Measurements from ENCODE around the gene KIRREL3.
"Not testable (repeated sequence)": the region's sequence is repeated elsewhere in the genome, so short reads cannot be mapped to it uniquely, and the experiment has no call there.

KIRREL3 gene

DNA sequence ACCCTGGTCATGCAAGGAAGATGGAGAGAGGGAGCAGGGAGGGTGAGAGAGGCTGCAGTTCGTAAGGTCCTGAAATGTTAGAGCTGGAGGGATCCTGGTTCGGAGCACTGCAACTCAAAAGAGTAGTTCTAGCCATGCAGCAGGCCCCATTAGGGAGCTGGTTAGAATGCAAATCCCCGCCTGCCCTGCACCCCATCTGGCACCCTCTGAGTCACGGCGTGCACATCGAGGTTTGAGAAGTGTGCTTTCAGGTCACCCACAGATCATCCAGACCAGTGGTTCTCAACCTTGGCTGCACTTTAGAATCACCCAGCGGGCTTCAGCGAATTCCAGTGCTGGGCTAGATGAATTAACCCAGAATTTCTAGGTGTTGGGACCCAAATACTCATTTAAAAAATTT is 596.9 kb downstream of the KIRREL3 start:
- TF ChIP-seq, protein P1, sequence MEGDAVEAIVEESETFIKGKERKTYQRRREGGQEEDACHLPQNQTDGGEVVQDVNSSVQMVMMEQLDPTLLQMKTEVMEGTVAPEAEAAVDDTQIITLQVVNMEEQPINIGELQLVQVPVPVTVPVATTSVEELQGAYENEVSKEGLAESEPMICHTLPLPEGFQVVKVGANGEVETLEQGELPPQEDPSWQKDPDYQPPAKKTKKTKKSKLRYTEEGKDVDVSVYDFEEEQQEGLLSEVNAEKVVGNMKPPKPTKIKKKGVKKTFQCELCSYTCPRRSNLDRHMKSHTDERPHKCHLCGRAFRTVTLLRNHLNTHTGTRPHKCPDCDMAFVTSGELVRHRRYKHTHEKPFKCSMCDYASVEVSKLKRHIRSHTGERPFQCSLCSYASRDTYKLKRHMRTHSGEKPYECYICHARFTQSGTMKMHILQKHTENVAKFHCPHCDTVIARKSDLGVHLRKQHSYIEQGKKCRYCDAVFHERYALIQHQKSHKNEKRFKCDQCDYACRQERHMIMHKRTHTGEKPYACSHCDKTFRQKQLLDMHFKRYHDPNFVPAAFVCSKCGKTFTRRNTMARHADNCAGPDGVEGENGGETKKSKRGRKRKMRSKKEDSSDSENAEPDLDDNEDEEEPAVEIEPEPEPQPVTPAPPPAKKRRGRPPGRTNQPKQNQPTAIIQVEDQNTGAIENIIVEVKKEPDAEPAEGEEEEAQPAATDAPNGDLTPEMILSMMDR (conservative IDR thresholded peaks at IDR 0.05): no peak
- H3K27ac ChIP-seq: no peak overlapping the region

DNA sequence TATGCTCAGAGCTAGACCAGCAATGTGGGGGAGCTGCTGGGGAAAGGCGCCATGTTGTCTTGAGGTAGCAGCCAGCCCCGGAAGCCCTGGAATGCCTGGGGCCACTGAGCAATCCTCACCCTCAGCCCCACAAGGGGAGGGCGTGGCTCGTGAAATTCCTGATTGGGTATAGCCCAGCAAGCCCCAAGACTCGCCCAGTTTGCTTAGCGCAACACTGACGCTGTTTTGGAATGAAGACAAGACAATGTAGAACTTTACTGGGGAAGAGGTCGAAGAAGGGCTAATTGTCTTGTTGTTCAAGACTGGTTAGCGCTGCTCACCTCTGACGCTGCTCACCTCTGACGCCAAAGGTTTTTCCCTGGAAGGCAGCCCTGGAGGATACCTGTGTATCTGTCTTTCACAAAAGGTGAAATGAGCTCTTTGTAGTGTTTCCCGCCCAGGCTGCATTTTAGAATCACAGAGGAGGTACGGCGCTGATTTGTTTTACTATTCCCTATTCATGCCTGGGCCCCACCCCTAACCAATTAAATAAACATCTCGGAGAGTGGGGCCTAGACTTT is 597.5 kb downstream of the KIRREL3 start:
- H3K27ac ChIP-seq: no peak overlapping the region
- TF ChIP-seq, protein P1 (conservative IDR thresholded peaks at IDR 0.05): no peak

DNA sequence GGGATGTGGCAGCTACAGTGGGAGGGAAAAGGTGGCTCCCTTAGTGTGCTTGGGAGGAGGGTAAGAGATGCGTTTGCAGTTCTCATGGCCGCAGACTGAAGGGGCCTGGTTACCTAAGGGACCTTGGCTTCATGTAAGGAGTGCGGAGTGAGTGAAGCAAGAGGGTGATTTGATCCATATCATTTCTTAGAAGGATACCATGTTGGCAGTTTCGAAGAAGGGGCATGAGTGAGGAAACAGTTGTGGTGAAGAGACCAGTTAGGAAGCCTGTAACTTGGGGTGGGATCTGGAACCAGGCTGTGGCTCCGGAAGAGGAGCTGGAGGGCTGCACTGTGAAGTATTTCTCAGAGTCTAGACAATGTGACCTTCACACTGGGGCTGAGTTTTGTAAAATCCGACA is 600.1 kb downstream of the KIRREL3 start:
- H3K27ac ChIP-seq: no peak overlapping the region
- TF ChIP-seq, protein P1 (conservative IDR thresholded peaks at IDR 0.05): no peak

DNA sequence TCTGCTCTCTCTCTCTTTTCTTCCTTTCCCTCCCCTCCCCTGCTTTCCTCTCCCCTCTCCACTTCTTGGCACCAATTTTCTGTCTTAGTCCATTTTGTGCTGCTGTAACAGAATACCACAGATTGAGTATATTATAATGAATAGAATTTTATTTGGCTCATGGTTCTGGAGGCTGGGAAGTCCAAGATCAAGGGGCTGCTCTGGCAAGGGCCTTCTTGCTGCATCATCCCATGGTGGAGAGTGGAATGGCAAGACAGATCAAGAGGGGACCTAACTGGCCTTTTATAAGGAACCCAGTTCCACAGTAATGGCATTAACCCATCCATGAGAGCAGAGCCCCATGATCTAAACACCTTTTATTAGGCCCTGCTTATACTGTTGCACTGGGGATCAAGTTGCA is 600.6 kb downstream of the KIRREL3 start:
- TF ChIP-seq, protein P1 (conservative IDR thresholded peaks at IDR 0.05): no peak
- no peak overlapping the region for H3K27ac ChIP-seq

DNA sequence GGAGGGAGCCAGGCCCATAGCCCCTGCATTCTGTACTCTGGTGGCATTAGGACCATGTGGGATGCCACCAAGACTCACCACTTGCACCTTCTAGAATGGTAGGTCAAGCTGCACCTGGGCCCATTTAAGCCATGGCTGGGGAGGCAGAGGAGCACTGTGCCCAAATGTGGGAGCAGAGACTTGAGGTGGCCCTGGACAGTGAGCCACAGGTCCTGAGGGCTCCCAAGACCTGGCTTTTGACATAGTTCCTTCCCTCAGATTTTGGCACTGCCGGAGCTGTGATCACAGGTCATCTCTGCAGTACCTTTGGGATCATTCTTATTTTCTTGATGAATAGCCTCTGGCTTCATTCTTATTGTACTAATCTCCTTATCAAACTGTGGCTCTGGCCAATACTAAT is 601.8 kb downstream of the KIRREL3 start:
- no peak overlapping the region for H3K27ac ChIP-seq
- TF ChIP-seq, protein P1 (conservative IDR thresholded peaks at IDR 0.05): no peak

DNA sequence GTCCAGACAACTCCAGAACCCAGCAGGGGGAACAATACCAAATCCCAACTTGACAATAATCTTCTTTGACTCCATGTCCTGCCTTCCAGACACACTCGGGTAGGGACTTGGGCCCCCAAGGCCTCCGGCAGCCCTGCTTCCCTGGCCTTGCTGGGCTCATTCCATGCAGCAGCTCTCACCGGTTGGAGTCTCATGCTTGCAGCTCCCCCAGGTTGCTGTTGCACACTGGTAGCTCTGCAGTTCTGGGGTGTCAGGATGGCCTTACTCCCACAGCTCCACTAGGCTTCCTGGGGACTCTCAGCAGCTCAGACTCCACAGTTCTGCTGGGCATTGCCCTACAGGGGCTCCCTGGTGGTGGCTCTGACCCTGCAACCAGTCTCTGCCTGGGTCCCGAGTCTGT is 602.3 kb downstream of the KIRREL3 start:
- TF ChIP-seq, protein P1 (conservative IDR thresholded peaks at IDR 0.05): no peak
- no peak overlapping the region for H3K27ac ChIP-seq

DNA sequence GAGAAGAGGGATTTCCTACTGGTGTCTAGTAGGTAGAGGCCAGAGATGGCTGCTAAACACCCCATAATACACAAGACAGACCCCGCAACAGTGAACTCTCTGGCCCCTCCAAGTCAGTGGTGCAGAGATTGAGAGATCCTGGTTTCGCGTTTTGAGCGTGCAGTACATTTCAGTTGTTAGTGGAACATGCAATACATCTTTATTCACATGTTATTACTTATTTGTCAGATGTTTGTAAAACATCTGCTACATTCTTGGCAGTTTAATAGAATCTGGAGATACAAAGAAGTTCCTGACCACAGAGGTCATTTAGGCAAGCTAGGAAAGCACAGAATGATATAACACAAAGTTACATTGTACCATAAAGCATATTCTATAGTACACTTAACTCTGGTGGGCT is 603.6 kb downstream of the KIRREL3 start:
- H3K27ac ChIP-seq: no peak overlapping the region
- TF ChIP-seq, protein P1 (conservative IDR thresholded peaks at IDR 0.05): no peak

DNA sequence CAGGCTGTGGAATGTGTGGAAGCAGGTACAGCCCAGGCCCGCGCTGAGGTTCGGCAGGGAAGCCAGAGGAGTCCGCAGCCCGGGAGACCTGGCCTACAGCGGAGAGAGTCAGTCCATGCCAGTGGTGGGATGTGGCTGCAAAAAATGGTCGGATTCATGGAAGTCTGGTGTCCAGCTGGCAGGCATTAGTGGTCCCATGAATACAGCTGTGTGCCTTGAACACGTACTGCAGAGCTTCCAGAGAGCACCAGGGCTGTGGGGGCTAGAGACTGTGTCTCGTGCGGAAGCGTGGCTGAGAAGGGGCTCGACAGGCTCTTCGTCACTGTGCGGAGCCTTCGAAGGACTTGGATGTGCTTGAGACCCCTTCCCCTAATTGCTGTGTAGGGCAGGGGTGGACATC is 604.3 kb downstream of the KIRREL3 start:
- not testable (repeated sequence) for H3K27ac ChIP-seq

DNA sequence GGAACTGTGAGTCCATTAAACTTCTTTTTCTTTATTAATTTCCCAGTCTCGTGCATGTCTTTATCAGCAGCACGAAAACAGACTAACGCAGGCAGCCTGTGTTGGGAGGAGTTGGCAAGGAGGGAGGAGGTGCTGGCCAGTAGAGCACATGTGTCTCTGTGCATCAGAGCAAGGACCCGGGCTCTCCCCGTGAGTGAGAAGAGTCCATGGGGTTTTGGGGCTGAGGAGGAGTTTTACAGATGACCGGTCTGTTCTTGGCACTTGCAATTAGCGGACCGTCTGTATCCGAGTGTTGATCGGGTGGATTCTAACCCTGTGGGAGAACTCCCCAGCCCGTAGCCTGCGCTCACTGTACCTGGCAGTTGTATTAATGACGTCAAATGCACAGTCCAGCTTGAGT is 604.8 kb downstream of the KIRREL3 start:
- not testable (repeated sequence) for H3K27ac ChIP-seq

DNA sequence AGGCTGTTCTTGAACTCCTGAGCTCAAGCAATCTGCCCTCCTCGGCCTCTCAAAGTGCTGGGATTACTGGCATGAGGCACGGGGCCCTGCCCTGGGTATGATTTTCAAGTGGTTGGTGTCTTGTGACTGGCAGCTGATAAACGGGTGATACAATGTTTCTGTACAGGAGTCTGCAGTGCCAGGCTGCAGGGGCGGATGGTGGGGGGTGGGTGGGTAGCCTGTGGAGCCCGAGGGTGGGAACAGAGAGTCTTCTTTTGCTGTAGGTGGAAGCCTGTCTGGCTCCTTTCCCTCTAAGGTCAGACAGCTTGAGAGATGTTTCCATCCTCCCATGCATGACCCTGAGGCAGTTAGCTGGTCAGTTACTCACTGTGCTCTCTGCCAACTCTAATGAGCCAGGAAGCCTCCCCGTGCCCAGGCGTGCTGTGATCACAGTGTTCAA is 605.9 kb downstream of the KIRREL3 start:
- H3K27ac ChIP-seq: not testable (repeated sequence)
